HEK293 (cell line): ENCODE data around the gene CCKAR.

Experiments
- CTCF ChIA-PET: fragments of 350-600 bp; formaldehyde crosslinking; extraction: SDS; loops from one replicate; lab custom pipeline; 2021; ENCODE audit warnings: antibody characterized with exemption; lab: Yijun Ruan, JAX
- POLR2A ChIA-PET: fragments of 300-600 bp; formaldehyde crosslinking; extraction: SDS; loops from one replicate; lab custom pipeline; 2020; ENCODE audit warnings: antibody characterized with exemption, inconsistent platforms; lab: Yijun Ruan, JAX
- H3K27ac ChIP-seq: fragments of 200-500 bp; sonication (Bioruptor generic); 2 replicates; pipeline ENCODE4 v1.5.1; 2014; ENCODE audit warnings: low read depth, low read length, control low read depth, inconsistent platforms; ENCODE audit errors: extremely low read depth
- H3K36me3 ChIP-seq, 2 experiments: fragments of 200-500 bp in 1 of 2; sonication (Bioruptor generic) in 1 of 2; 1 replicate in 1 of 2; 2 replicates in 1 of 2; pipeline ENCODE4 v1.5.1; 2014 to 2017; ENCODE audit warnings: inconsistent platforms in 2 of 2, low read length in 2 of 2; ENCODE audit not compliant: control insufficient read depth in 2 of 2, insufficient read depth in 1 of 2
- H3K4me1 ChIP-seq: fragments of 200-500 bp; sonication (Bioruptor generic); 2 replicates; pipeline ENCODE4 v1.5.1; 2014; ENCODE audit warnings: mild to moderate bottlenecking, low read length, inconsistent platforms; ENCODE audit not compliant: control insufficient read depth, insufficient read depth
- H3K4me3 ChIP-seq: 2 replicates; pipeline ENCODE4 v1.5.1; 2011; ENCODE audit warnings: low read depth, mild to moderate bottlenecking, control low read depth, low read length, moderate library complexity
- H3K9me3 ChIP-seq: fragments of 200-500 bp; sonication (Bioruptor generic); 2 replicates; pipeline ENCODE4 v1.5.1; 2014; ENCODE audit warnings: low read depth, low read length, inconsistent platforms; ENCODE audit not compliant: control insufficient read depth, insufficient read depth
- AEBP2 ChIP-seq: fragments of 450-650 bp; formaldehyde crosslinking; IDR thresholded peaks from 2 replicates; pipeline ENCODE4 v1.5.1; 2016; ENCODE audit warnings: missing biosample characterization, missing genetic modification characterization, borderline replicate concordance
- KLF8 ChIP-seq: fragments of 450-650 bp; formaldehyde crosslinking; IDR thresholded peaks from 2 replicates; pipeline ENCODE4 v1.5.1; 2016; ENCODE audit warnings: missing biosample characterization, missing genetic modification characterization
- SCRT2 ChIP-seq: fragments of 450-650 bp; formaldehyde crosslinking; IDR thresholded peaks from 2 replicates; pipeline ENCODE4 v1.5.1; 2016; ENCODE audit warnings: missing biosample characterization, missing genetic modification characterization
- SP3 ChIP-seq: fragments of 450-650 bp; formaldehyde crosslinking; IDR thresholded peaks from 2 replicates; pipeline ENCODE4 v1.5.1; 2016; ENCODE audit warnings: missing biosample characterization, missing genetic modification characterization
- YY2 ChIP-seq: fragments of 450-650 bp; formaldehyde crosslinking; IDR thresholded peaks from 2 replicates; pipeline ENCODE4 v1.5.1; 2016; ENCODE audit warnings: missing biosample characterization, missing genetic modification characterization
- ZBTB1 ChIP-seq: fragments of 450-650 bp; formaldehyde crosslinking; IDR thresholded peaks from 2 replicates; pipeline ENCODE4 v1.5.1; 2016; ENCODE audit warnings: missing biosample characterization, missing genetic modification characterization
- ZBTB44 ChIP-seq: fragments of 450-650 bp; IDR thresholded peaks from 2 replicates; pipeline ENCODE4 v1.5.1; 2018; ENCODE audit warnings: missing biosample characterization, mild to moderate bottlenecking, missing genetic modification characterization
- ZFP41 ChIP-seq: fragments of 450-650 bp; formaldehyde crosslinking; IDR thresholded peaks from 2 replicates; pipeline ENCODE4 v1.5.1; 2016; ENCODE audit warnings: missing biosample characterization, missing genetic modification characterization, borderline replicate concordance
- ZIC2 ChIP-seq: fragments of 450-650 bp; formaldehyde crosslinking; IDR thresholded peaks from 2 replicates; pipeline ENCODE4 v1.5.1; 2016; ENCODE audit warnings: missing biosample characterization, missing genetic modification characterization
- ZNF18 ChIP-seq: fragments of 450-650 bp; formaldehyde crosslinking; IDR thresholded peaks from 2 replicates; pipeline ENCODE4 v1.5.1; 2016; ENCODE audit warnings: missing biosample characterization, missing genetic modification characterization
- ZNF248 ChIP-seq: fragments of 450-650 bp; formaldehyde crosslinking; IDR thresholded peaks from 2 replicates; pipeline ENCODE4 v1.5.1; 2017; ENCODE audit warnings: missing biosample characterization, missing genetic modification characterization
- ZNF266 ChIP-seq: fragments of 450-650 bp; formaldehyde crosslinking; IDR thresholded peaks from 2 replicates; pipeline ENCODE4 v1.5.1; 2016; ENCODE audit warnings: missing biosample characterization, missing genetic modification characterization, low read depth
- ZNF366 ChIP-seq: fragments of 450-650 bp; formaldehyde crosslinking; conservative IDR thresholded peaks from 2 replicates; pipeline ENCODE4 v1.5.1; 2016; ENCODE audit warnings: missing biosample characterization, missing genetic modification characterization
- ZNF391 ChIP-seq: fragments of 450-650 bp; formaldehyde crosslinking; IDR thresholded peaks from 2 replicates; pipeline ENCODE4 v1.5.1; 2016; ENCODE audit warnings: low read depth, missing biosample characterization, missing genetic modification characterization, borderline replicate concordance
- ZNF521 ChIP-seq: fragments of 450-650 bp; formaldehyde crosslinking; IDR thresholded peaks from 2 replicates; pipeline ENCODE4 v1.5.1; 2017; ENCODE audit warnings: missing biosample characterization, mild to moderate bottlenecking, missing genetic modification characterization
- ZNF560 ChIP-seq: fragments of 450-650 bp; formaldehyde crosslinking; IDR thresholded peaks from 2 replicates; pipeline ENCODE4 v1.5.1; 2017; ENCODE audit warnings: missing biosample characterization, missing genetic modification characterization, borderline replicate concordance
- ZNF664 ChIP-seq: fragments of 450-650 bp; formaldehyde crosslinking; IDR thresholded peaks from 2 replicates; pipeline ENCODE4 v1.5.1; 2016; ENCODE audit warnings: missing biosample characterization, missing genetic modification characterization
- ZNF701 ChIP-seq: fragments of 450-650 bp; formaldehyde crosslinking; IDR thresholded peaks from 2 replicates; pipeline ENCODE4 v1.5.1; 2016; ENCODE audit warnings: missing biosample characterization, missing genetic modification characterization
- ZNF768 ChIP-seq: fragments of 450-650 bp; formaldehyde crosslinking; IDR thresholded peaks from 2 replicates; pipeline ENCODE4 v1.5.1; 2018; ENCODE audit warnings: missing biosample characterization, mild to moderate bottlenecking, missing genetic modification characterization
- ZNF776 ChIP-seq: fragments of 450-650 bp; formaldehyde crosslinking; IDR thresholded peaks from 2 replicates; pipeline ENCODE4 v1.5.0; 2017; ENCODE audit warnings: missing biosample characterization, missing genetic modification characterization, borderline replicate concordance
- ZSCAN5A ChIP-seq: fragments of 450-650 bp; formaldehyde crosslinking; IDR thresholded peaks from 2 replicates; pipeline ENCODE4 v1.5.1; 2016; ENCODE audit warnings: missing biosample characterization, missing genetic modification characterization

Gene CCKAR

GRCh38 chr4:26478330-26478729, 12.0 kb downstream of the CCKAR start (continued):
- TF ChIP-seq ZBTB44 (tag by site-specific recombination), result no peak
- TF ChIP-seq, all 188 proteins: peak for 0

- ChIA-PET POLR2A (no interaction called here), CTCF (no interaction called here)
- TF ChIP-seq ZBTB1 (tag by site-specific recombination) (no peak), SCRT2 (no peak), ZNF391 (tag by site-specific recombination) (no peak), ZNF521 (tag by site-specific recombination) (no peak), ZNF266 (tag by site-specific recombination) (no peak), KLF8 (tag by site-specific recombination) (no peak), YY2 (tag by site-specific recombination) (no peak), ZNF366 (tag by site-specific recombination) (no peak), SP3 (tag by site-specific recombination) (no peak), ZNF701 (no peak), ZNF768 (tag by site-specific recombination) (no peak), ZNF248 (tag by site-specific recombination) (no peak), AEBP2 (tag by site-specific recombination) (no peak)
- Histone ChIP-seq H3K9me3 (no peaks in the 10 kb centered on the region), H3K4me1 (no peaks in the 10 kb centered on the region), H3K27ac (no peak overlapping the region), H3K4me3 (no peak overlapping the region), H3K36me3 (no peaks in the 10 kb centered on the region)
These were observed 13.7 kb downstream of the CCKAR start for GRCh38 chr4:26476545-26476944.

- H3K36me3 ChIP-seq, result no peaks in the 10 kb centered on the region
- H3K9me3 ChIP-seq, result no peaks in the 10 kb centered on the region
- CTCF ChIA-PET, result interaction anchor here (0.8 kb wide), 1 partner anchor 489 kb away, joined by 4 read pairs; no protein-coding TSS in a partner anchor
- no peaks in the 10 kb centered on the region for H3K4me1 ChIP-seq
- no peak overlapping the region for H3K4me3 ChIP-seq
- no peak for TF ChIP-seq ZNF248 (tag by site-specific recombination)
- TF ChIP-seq ZIC2 (tag by site-specific recombination), result no peak
- TF ChIP-seq ZSCAN5A, result no peak
- no peak for TF ChIP-seq ZFP41 (tag by site-specific recombination)
- TF ChIP-seq ZNF560 (tag by site-specific recombination), result no peak
- no peak for TF ChIP-seq ZNF776
- no peak for TF ChIP-seq ZNF664
- no peak for TF ChIP-seq ZNF18
- TF ChIP-seq, all 188 proteins: peak for 0
- no peak overlapping the region for H3K27ac ChIP-seq
- POLR2A ChIA-PET, result no interaction called here
These were observed 14.6 kb downstream of the CCKAR start for GRCh38 chr4:26475716-26476115.
